Measurements from ENCODE around the gene LRRC34. TPM values are rescaled to one million over a fixed set of nuclear protein-coding genes. Genes with fewer than 3 reads are reported as not detected.

LRRC34 gene
- polyA plus RNA-seq, 1 donor (not counting 4 experiments of a cell fraction or from before 2014, with no cell fraction given), result 0.43 TPM

DNA sequence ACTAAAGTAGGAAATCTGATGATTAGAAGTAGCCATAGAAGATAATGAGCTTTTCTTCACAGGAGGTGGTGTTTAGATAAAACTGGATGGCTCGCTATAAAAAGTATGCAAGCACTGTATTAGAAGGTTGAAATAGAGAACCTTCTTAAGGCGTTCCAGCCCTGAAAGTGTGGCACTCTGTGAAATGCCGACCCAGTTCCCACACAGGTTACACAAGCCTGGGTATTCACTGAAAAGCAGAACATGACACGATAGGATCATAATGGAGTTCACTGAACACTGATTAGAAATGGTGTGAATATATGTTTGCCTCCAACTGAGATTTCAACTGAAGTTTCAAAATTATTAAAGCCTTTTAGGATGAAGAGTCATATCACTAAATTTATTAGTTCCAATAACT is 15.0 kb upstream of the LRRC34 start:
- Histone ChIP-seq H3K4me2 (ENCODE audit: control insufficient read depth, extremely low read depth, insufficient read depth, low read depth, low read length) (no peak overlapping the region), H3K27me3 (ENCODE audit: control insufficient read depth, extremely low read depth, insufficient read depth, low read length) (no peaks in the 10 kb centered on the region), H3K9me1 (ENCODE audit: control insufficient read depth, extremely low read depth, insufficient read depth, low read length) (no peaks in the 10 kb centered on the region), H3K27ac (ENCODE audit: control insufficient read depth, insufficient read depth, low read length) (no peak overlapping the region), H3K4me3 (ENCODE audit: control insufficient read depth in 2 of 3, extremely low read depth in 1 of 3, insufficient read depth in 2 of 3, low read depth in 1 of 3, low read length in 3 of 3) (no peak overlapping the region), H3K9me3 (ENCODE audit: control insufficient read depth, low read depth, low read length) (no peaks in the 10 kb centered on the region), H4K20me1 (ENCODE audit: control insufficient read depth, extremely low read depth, insufficient read depth, low read length) (no peaks in the 10 kb centered on the region), H3K4me1 (ENCODE audit: control insufficient read depth, extremely low read depth, insufficient read depth, low read length) (no peaks in the 10 kb centered on the region), H3K36me3 (ENCODE audit: control insufficient read depth in 2 of 2, extremely low read depth in 1 of 2, insufficient read depth in 2 of 2, low read length in 2 of 2) (no peaks in the 10 kb centered on the region), H2AFZ (ENCODE audit: control insufficient read depth, low read length) (no peak overlapping the region), H3K79me2 (ENCODE audit: control insufficient read depth, insufficient read depth, low read length) (no peaks in the 10 kb centered on the region), H3K9ac (ENCODE audit: control insufficient read depth, extremely low read depth, insufficient read depth, low read length) (no peak overlapping the region)
- DNase-seq (ENCODE audit: low read depth, low spot score) (no peak), FAIRE-seq (no peak)
- dilution Hi-C loops (cut with MboI; ENCODE audit: extremely low pct_ligation_motif_present, low sequenced_read_pairs), result no loop called here
- TF ChIP-seq EZH2 (IDR thresholded peaks at IDR 0.05; ENCODE audit: low read length) (no peak), CTCF (optimal IDR thresholded peaks at IDR 0.05 in 1 of 3, IDR thresholded peaks at IDR 0.05 in 1 of 3, conservative IDR thresholded peaks at IDR 0.05 in 1 of 3; ENCODE audit: extremely low read depth in 1 of 3, insufficient read depth in 2 of 3, low read length in 3 of 3) (no peak)

DNA sequence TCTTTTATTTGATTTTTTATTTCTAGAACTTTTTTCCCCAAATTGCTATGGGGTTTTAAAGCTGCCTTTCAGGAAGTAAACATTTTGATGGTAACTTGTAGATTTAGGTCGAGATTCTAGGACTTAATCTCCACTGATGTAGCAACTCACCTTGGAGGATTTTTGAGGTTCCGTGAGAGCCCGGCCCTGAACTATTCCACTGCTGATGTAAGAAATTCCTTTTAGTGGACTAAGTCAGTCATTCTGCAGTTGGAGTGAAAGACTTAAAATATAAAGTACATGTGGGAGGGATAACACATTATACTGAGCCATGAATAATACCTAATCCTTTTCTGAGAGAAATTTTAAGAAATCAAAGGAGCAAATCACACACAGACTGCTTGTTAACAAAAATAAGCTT is 12.6 kb upstream of the LRRC34 start:
- H3K27me3 ChIP-seq (ENCODE audit: control insufficient read depth, extremely low read depth, insufficient read depth, low read length), result no peaks in the 10 kb centered on the region
- no peak overlapping the region for H3K27ac ChIP-seq (ENCODE audit: control insufficient read depth, insufficient read depth, low read length)
- no peak overlapping the region for H3K9ac ChIP-seq (ENCODE audit: control insufficient read depth, extremely low read depth, insufficient read depth, low read length)
- H3K4me2 ChIP-seq (ENCODE audit: control insufficient read depth, extremely low read depth, insufficient read depth, low read depth, low read length), result no peak overlapping the region
- H4K20me1 ChIP-seq (ENCODE audit: control insufficient read depth, extremely low read depth, insufficient read depth, low read length), result no peaks in the 10 kb centered on the region
- no peak for DNase-seq (ENCODE audit: low read depth, low spot score)
- no peak overlapping the region for H2AFZ ChIP-seq (ENCODE audit: control insufficient read depth, low read length)
- no peaks in the 10 kb centered on the region for H3K9me1 ChIP-seq (ENCODE audit: control insufficient read depth, extremely low read depth, insufficient read depth, low read length)
- H3K4me3 ChIP-seq (ENCODE audit: control insufficient read depth in 2 of 3, extremely low read depth in 1 of 3, insufficient read depth in 2 of 3, low read depth in 1 of 3, low read length in 3 of 3), result no peak overlapping the region
- no peaks in the 10 kb centered on the region for H3K9me3 ChIP-seq (ENCODE audit: control insufficient read depth, low read depth, low read length)
- no peaks in the 10 kb centered on the region for H3K4me1 ChIP-seq (ENCODE audit: control insufficient read depth, extremely low read depth, insufficient read depth, low read length)
- dilution Hi-C loops (cut with MboI; ENCODE audit: extremely low pct_ligation_motif_present, low sequenced_read_pairs), result no loop called here
- FAIRE-seq, result no peak
- H3K36me3 ChIP-seq (ENCODE audit: control insufficient read depth in 2 of 2, extremely low read depth in 1 of 2, insufficient read depth in 2 of 2, low read length in 2 of 2), result no peaks in the 10 kb centered on the region
- no peaks in the 10 kb centered on the region for H3K79me2 ChIP-seq (ENCODE audit: control insufficient read depth, insufficient read depth, low read length)
- TF ChIP-seq EZH2 (IDR thresholded peaks at IDR 0.05; ENCODE audit: low read length), result no peak
- TF ChIP-seq CTCF (optimal IDR thresholded peaks at IDR 0.05 in 1 of 3, IDR thresholded peaks at IDR 0.05 in 1 of 3, conservative IDR thresholded peaks at IDR 0.05 in 1 of 3; ENCODE audit: extremely low read depth in 1 of 3, insufficient read depth in 2 of 3, low read length in 3 of 3), result no peak
